Liver (tissue), 9 donors: Measurements from ENCODE around the gene PLEKHA6. TPM values are rescaled to one million over a fixed set of nuclear protein-coding genes. Genes with fewer than 3 reads are reported as not detected.

Source experiments
- DNase-seq: peaks from one replicate; pipeline ENCODE4 v3.0.0-alpha.2; 2017; ENCODE audit warnings: low spot score
- H3K27ac ChIP-seq, 2 donors: one replicate each; pipeline ENCODE4 v1.7.0; 2013; ENCODE audit warnings: inconsistent platforms in 2 of 2, low read length in 2 of 2, control low read depth in 1 of 2, low read depth in 1 of 2, mild to moderate bottlenecking in 1 of 2
- H3K27me3 ChIP-seq, 4 donors: one replicate each; pipeline versions ENCODE4 v1.6.1 to v1.7.0; 2013; ENCODE audit warnings: low read length in 3 of 4, inconsistent platforms in 1 of 4, mild to moderate bottlenecking in 1 of 4, moderate library complexity in 1 of 4; ENCODE audit not compliant: control insufficient read depth in 4 of 4, insufficient read depth in 4 of 4
- H3K36me3 ChIP-seq, 4 donors: one replicate each; pipeline versions ENCODE4 v1.6.1 to v1.7.0; 2013; ENCODE audit warnings: low read length in 3 of 4, mild to moderate bottlenecking in 3 of 4, low read depth in 1 of 4, moderate library complexity in 1 of 4; ENCODE audit not compliant: control insufficient read depth in 4 of 4, insufficient read depth in 3 of 4
- H3K4me1 ChIP-seq, 4 donors: one replicate each; pipeline versions ENCODE4 v1.6.1 to v1.7.0; 2013; ENCODE audit warnings: low read length in 3 of 4, mild to moderate bottlenecking in 3 of 4, moderate library complexity in 1 of 4; ENCODE audit not compliant: control insufficient read depth in 4 of 4, insufficient read depth in 4 of 4
- H3K4me3 ChIP-seq, 3 donors: one replicate each; pipeline versions ENCODE4 v1.6.1 to v1.7.0; 2013; ENCODE audit warnings: low read length in 3 of 3, control low read depth in 1 of 3, low read depth in 1 of 3, mild to moderate bottlenecking in 1 of 3
- H3K9ac ChIP-seq, 2 donors: one replicate each; pipeline ENCODE4 v1.7.0; 2013; ENCODE audit warnings: low read length in 2 of 2, mild to moderate bottlenecking in 2 of 2, moderate library complexity in 2 of 2, control low read depth in 1 of 2, low read depth in 1 of 2
- H3K9me3 ChIP-seq, 4 donors: one replicate each; pipeline versions ENCODE4 v1.6.1 to v1.7.0; 2013; ENCODE audit warnings: low read length in 3 of 4; ENCODE audit not compliant: control insufficient read depth in 4 of 4
- CTCF ChIP-seq: fragments of 150-350 bp; IDR thresholded peaks from 2 replicates; pipeline ENCODE4 v1.5.1; 2017; ENCODE audit warnings: improper control_type of control experiment, low read depth, low read length; ENCODE audit not compliant: missing input control
- EGR1 ChIP-seq, 2 donors: IDR thresholded peaks; 2 replicates each; pipeline ENCODE4 v1.6.1; 2016 to 2018; ENCODE audit warnings: antibody characterized with exemption in 2 of 2, low read depth in 2 of 2
- FOXA1 ChIP-seq: IDR thresholded peaks from 2 replicates; pipeline ENCODE4 v1.6.1; 2016; ENCODE audit warnings: antibody characterized with exemption
- FOXA2 ChIP-seq: IDR thresholded peaks from 2 replicates; pipeline ENCODE4 v1.6.1; 2016; ENCODE audit warnings: antibody characterized with exemption
- GABPA ChIP-seq, 2 donors: IDR thresholded peaks in 1 of 2; conservative IDR thresholded peaks in 1 of 2; 2 replicates each; pipeline ENCODE4 v1.6.1; 2016; ENCODE audit warnings: antibody characterized with exemption in 2 of 2, mild to moderate bottlenecking in 1 of 2, moderate library complexity in 1 of 2
- HNF4A ChIP-seq, 2 donors: conservative IDR thresholded peaks; 2 replicates each; pipeline ENCODE4 v1.6.1; 2016; ENCODE audit warnings: antibody characterized with exemption in 2 of 2, mild to moderate bottlenecking in 2 of 2
- HNF4G ChIP-seq: IDR thresholded peaks from 2 replicates; pipeline ENCODE4 v1.6.1; 2016; ENCODE audit warnings: antibody characterized with exemption
- JUND ChIP-seq, 2 donors: IDR thresholded peaks; 2 replicates each; pipeline ENCODE4 v1.6.1; 2016; ENCODE audit warnings: antibody characterized with exemption in 2 of 2
- MAX ChIP-seq: IDR thresholded peaks from 2 replicates; pipeline ENCODE4 v1.6.1; 2016; ENCODE audit warnings: antibody characterized with exemption
- NR2F2 ChIP-seq: IDR thresholded peaks from 2 replicates; pipeline ENCODE4 v1.6.1; 2016; ENCODE audit warnings: antibody characterized with exemption
- RAD21 ChIP-seq, 2 donors: IDR thresholded peaks; 2 replicates each; pipeline ENCODE4 v1.6.1; 2016; ENCODE audit warnings: antibody characterized with exemption in 2 of 2, mild to moderate bottlenecking in 2 of 2
- REST ChIP-seq: IDR thresholded peaks from 2 replicates; pipeline ENCODE4 v1.6.1; 2016; ENCODE audit warnings: antibody characterized with exemption, mild to moderate bottlenecking
- RXRA ChIP-seq, 2 donors: IDR thresholded peaks; 2 replicates each; pipeline ENCODE4 v1.6.1; 2017 to 2018; ENCODE audit warnings: antibody characterized with exemption in 2 of 2, mild to moderate bottlenecking in 1 of 2
- SP1 ChIP-seq: IDR thresholded peaks from 2 replicates; pipeline ENCODE4 v1.6.1; 2018; ENCODE audit warnings: antibody characterized with exemption, mild to moderate bottlenecking
- TAF1 ChIP-seq: conservative IDR thresholded peaks from 2 replicates; pipeline ENCODE4 v1.6.1; 2016; ENCODE audit warnings: antibody characterized with exemption, mild to moderate bottlenecking
- YY1 ChIP-seq: IDR thresholded peaks from 2 replicates; pipeline ENCODE4 v1.6.1; 2016; ENCODE audit warnings: antibody characterized with exemption, mild to moderate bottlenecking
- ZBTB33 ChIP-seq: IDR thresholded peaks from 2 replicates; pipeline ENCODE4 v1.6.1; 2016; ENCODE audit warnings: antibody characterized with exemption
- WGBS: extraction: QIAGEN DNeasy Blood & Tissue Kit; methylation state at CpG from one replicate; pipeline ENCODE4 v1.1.7; 2013; 5-methylcytosine and 5-hydroxymethylcytosine counted together
- polyA plus RNA-seq, 2 donors: library from polyadenylated mRNA; stranded (reverse) in 1 of 2; unstranded in 1 of 2; fragments of 200-250 nt in 1 of 2; fragments of >200 nt in 1 of 2; fragmentation: Nextera tagmentation in 1 of 2; extraction: Ambion mirVana in 1 of 2; gene quantifications; one replicate each; pipeline versions ENCODE4 v1.2.1 to v1.2.3, GENCODE V29; 2013 to 2015
- total RNA-seq, 2 donors: library from RNA; depleted of rRNA; stranded (reverse); fragments of >200 nt; gene quantifications; one replicate each; pipeline ENCODE4 v1.2.3, GENCODE V29; 2014
- TF ChIP-seq, protein P1 (sequence below): IDR thresholded peaks from 2 replicates; pipeline ENCODE4 v1.6.1; 2016; ENCODE audit warnings: antibody characterized with exemption
- donor health status: healthy.
- donor health status: healthy.
- donor health status: healthy.
- donor health status: healthy.
- donor health status: healthy.

PLEKHA6 gene
- total and polyA plus RNA-seq, 4 donors: 5.3 to 12.8 (median 7.6) TPM

- TF ChIP-seq ZBTB33 (no peak), NR2F2 (no peak), EGR1 (IDR thresholded peaks at IDR 0.05; ENCODE audit: low read depth in 2 of 2) (no peak), HNF4A (conservative IDR thresholded peaks at IDR 0.05) (no peak)
Observed at GRCh38 chr1:204289280-204289679, 70.4 kb downstream of the PLEKHA6 start (continued).

DNA sequence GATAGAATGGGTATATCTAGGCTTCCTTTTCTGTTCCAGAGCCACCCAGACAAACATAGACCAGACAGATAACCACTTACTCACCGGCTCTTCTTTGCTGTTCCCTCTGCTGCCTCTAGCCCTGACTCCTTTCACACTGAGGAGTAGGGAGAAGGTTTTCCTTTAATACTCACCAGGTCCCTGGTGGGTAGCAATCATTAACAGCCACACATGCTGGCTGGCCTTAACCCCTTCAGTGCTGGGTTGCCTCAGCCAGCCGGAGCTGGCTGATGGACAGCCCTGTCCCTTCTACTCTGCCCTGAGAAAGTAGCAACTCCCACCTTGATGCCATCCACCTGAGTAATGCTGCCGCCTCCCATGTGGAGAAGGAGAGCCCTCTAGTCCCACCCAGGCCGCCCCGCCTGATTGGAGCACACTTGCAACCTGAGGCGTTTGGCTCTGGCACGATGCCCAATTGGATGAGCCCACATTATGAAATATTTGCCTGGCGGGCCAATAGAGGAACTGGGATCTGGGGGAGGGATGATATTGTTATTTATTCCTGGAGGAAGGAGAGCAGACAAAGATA lies 71.6 kb downstream of the PLEKHA6 start:
- no peaks in the 10 kb centered on the region for H3K9me3 ChIP-seq
- peaks cover 7 to 45% (median 37%) of the 10 kb centered on the region in 4 donors for H3K4me1 ChIP-seq
- peak overlapping the region; percentile 87 to 90 for H3K27ac ChIP-seq
- TF ChIP-seq MAX (peak; percentile 80), GABPA (IDR thresholded peaks at IDR 0.05 in 1 of 2, conservative IDR thresholded peaks at IDR 0.05 in 1 of 2) (peak in 1 of 2 donors; percentile 21), CTCF (no peak), RAD21 (IDR thresholded peaks at IDR 0.05) (peak; percentile 32 to 38), EGR1 (IDR thresholded peaks at IDR 0.05; ENCODE audit: low read depth in 2 of 2) (peak in 1 of 2 donors; percentile 55), REST (peak; percentile 74), YY1 (peak; percentile 51), TAF1 (peak; percentile 99), SP1 (peak; percentile 74), RXRA (IDR thresholded peaks at IDR 0.05) (peak; percentile 64 to 69), FOXA2 (no peak), JUND (IDR thresholded peaks at IDR 0.05) (peak in 1 of 2 donors; percentile 50), NR2F2 (no peak), HNF4G (no peak), HNF4A (conservative IDR thresholded peaks at IDR 0.05) (peak; percentile 52 to 56), ZBTB33 (peak; percentile 49), FOXA1 (no peak)
- TF ChIP-seq, protein P1, sequence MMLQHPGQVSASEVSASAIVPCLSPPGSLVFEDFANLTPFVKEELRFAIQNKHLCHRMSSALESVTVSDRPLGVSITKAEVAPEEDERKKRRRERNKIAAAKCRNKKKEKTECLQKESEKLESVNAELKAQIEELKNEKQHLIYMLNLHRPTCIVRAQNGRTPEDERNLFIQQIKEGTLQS: peak; percentile 57
- peak; percentile 63 for DNase-seq
- H3K9ac ChIP-seq: peak overlapping the region; percentile 74 to 95
- H3K4me3 ChIP-seq: peak overlapping the region; percentile 40 to 76 (median 73)
- no peaks in the 10 kb centered on the region for H3K36me3 ChIP-seq
- H3K27me3 ChIP-seq: no peaks in the 10 kb centered on the region
- WGBS: 23% methylated on average over 8 of the region's 8 CpGs
